NT2/D1 (cell line): ENCODE measurements around the gene TLX3.

Experiments used
- SUZ12 ChIP-seq: IDR thresholded peaks from 2 replicates; pipeline ENCODE4 v1.6.1; 2011; ENCODE audit not compliant: insufficient read length, insufficient read depth; ENCODE audit errors: extremely low read depth
- YY1 ChIP-seq: IDR thresholded peaks from 2 replicates; pipeline ENCODE4 v1.6.1; 2011; ENCODE audit not compliant: insufficient read length, insufficient read depth
- ZNF274 ChIP-seq: IDR thresholded peaks from 2 replicates; pipeline ENCODE4 v1.6.1; 2011; ENCODE audit warnings: mild to moderate bottlenecking, low read depth, low read length

DNA sequence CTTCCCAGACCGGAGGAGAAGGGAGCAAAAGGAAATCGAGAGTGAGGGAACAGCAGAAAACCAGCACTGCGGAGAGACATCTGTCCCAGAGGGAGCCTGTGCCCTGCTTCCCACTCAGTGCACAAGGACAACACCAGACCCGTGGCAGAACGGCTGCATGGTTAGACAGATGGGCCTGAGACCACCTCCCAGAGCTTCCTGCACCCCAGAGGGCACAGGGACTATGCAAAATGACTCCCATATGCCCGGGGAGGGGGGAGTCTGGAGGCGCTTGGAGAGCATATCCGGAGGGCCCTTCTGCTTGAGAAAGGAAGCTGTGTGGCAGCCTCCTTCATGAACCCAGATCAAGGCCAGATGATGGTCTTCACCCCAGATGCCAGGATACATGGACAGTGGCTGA lies 26.6 kb downstream of the TLX3 start:
- TF ChIP-seq YY1, result no peak
- TF ChIP-seq SUZ12, result no peak
- no peak for TF ChIP-seq ZNF274
